Uterus (tissue), 2 donors: ENCODE results near the gene SEC24D.

Source experiments
- POLR2A ChIP-seq, 2 donors: fragments of 450-650 bp; IDR thresholded peaks; one replicate each; pipeline ENCODE4 v1.6.1; 2016; ENCODE audit warnings: antibody characterized with exemption in 2 of 2, mild to moderate bottlenecking in 1 of 2, moderate library complexity in 1 of 2
- TF ChIP-seq, protein P1 (sequence below), 4 experiments: fragments of 200-600 bp in 2 of 4; fragments of 450-650 bp in 2 of 4; sonication (generic) in 2 of 4; IDR thresholded peaks; one replicate each; pipeline ENCODE4 v1.5.1; 2016 to 2019; ENCODE audit warnings: antibody characterized with exemption in 4 of 4, mild to moderate bottlenecking in 2 of 4, moderate library complexity in 1 of 4

GRCh38 chr4:118765399-118765798 lies 70.5 kb downstream of the SEC24D start:
- TF ChIP-seq, protein P1, sequence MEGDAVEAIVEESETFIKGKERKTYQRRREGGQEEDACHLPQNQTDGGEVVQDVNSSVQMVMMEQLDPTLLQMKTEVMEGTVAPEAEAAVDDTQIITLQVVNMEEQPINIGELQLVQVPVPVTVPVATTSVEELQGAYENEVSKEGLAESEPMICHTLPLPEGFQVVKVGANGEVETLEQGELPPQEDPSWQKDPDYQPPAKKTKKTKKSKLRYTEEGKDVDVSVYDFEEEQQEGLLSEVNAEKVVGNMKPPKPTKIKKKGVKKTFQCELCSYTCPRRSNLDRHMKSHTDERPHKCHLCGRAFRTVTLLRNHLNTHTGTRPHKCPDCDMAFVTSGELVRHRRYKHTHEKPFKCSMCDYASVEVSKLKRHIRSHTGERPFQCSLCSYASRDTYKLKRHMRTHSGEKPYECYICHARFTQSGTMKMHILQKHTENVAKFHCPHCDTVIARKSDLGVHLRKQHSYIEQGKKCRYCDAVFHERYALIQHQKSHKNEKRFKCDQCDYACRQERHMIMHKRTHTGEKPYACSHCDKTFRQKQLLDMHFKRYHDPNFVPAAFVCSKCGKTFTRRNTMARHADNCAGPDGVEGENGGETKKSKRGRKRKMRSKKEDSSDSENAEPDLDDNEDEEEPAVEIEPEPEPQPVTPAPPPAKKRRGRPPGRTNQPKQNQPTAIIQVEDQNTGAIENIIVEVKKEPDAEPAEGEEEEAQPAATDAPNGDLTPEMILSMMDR (IDR thresholded peaks at IDR 0.05): no peak
- no peak for TF ChIP-seq POLR2A (IDR thresholded peaks at IDR 0.05)
